OCI-LY7 (cell line): ENCODE data around the gene HCFC1.

Source experiments
- EZH2phosphoT487 ChIP-seq: fragments of 200-600 bp; sonication (generic); IDR thresholded peaks from 2 replicates; pipeline ENCODE4 v1.6.1; 2018; ENCODE audit warnings: low read depth, borderline replicate concordance, mild to moderate bottlenecking, mixed run types, antibody characterized with exemption, low read length, moderate library complexity, mixed read lengths
- TF ChIP-seq, protein P1 (sequence below): fragments of 200-600 bp; sonication (generic); conservative IDR thresholded peaks from 2 replicates; pipeline ENCODE4 v1.5.1; 2014; ENCODE audit warnings: mild to moderate bottlenecking, antibody characterized with exemption, low read length, moderate library complexity, mixed read lengths

DNA sequence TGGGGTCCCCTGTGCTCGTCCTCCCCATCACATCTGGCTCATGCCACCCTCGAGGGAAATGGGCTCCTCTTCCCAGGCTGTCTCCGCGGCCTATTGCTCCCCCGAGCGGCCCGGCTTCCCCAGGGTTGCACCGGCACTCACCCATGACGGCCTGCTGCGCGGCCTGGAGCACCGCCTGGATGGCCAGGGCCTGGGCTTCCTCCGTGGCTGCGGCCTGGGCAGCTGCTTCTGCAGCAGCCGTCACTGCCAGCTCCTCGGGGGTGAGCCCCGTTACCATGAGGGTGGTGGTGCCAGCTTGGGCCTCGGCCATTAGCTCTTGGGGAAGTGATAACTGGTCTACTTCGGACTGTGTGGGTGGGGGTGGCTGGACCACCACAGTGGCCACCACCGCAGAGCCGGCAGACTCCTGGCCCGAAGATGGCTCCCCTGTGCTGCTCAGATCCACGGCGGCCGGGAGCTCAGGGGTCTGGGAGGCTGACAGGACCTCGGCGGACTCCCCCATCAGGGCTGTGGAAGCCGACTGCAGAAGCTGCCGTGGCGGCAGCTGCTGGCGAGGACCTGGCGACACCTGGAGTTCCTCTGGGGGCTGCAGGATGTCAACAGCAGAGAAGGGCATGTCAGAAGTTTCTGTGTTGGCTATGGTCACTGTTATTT, 19.1 kb downstream of the HCFC1 start:
- TF ChIP-seq, protein P1, sequence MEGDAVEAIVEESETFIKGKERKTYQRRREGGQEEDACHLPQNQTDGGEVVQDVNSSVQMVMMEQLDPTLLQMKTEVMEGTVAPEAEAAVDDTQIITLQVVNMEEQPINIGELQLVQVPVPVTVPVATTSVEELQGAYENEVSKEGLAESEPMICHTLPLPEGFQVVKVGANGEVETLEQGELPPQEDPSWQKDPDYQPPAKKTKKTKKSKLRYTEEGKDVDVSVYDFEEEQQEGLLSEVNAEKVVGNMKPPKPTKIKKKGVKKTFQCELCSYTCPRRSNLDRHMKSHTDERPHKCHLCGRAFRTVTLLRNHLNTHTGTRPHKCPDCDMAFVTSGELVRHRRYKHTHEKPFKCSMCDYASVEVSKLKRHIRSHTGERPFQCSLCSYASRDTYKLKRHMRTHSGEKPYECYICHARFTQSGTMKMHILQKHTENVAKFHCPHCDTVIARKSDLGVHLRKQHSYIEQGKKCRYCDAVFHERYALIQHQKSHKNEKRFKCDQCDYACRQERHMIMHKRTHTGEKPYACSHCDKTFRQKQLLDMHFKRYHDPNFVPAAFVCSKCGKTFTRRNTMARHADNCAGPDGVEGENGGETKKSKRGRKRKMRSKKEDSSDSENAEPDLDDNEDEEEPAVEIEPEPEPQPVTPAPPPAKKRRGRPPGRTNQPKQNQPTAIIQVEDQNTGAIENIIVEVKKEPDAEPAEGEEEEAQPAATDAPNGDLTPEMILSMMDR, result no peak
- no peak for TF ChIP-seq EZH2phosphoT487
